Type B pancreatic cell (in vitro differentiated cells): ENCODE results near the gene CDKAL1. TPM values are rescaled to one million over a fixed set of nuclear protein-coding genes. Genes with fewer than 3 reads are reported as not detected.
"Not testable (repeated sequence)": the region's sequence is repeated elsewhere in the genome, so short reads cannot be mapped to it uniquely, and the experiment has no call there.

Experiments
- DNase-seq: peaks from one replicate; pipeline ENCODE4 v3.0.0; 2021; ENCODE audit warnings: mixed read lengths; ENCODE audit not compliant: unreplicated experiment; ENCODE audit errors: extremely low spot score
- H3K27ac Mint-ChIP-seq: 2 replicates; pipeline ENCODE4 v1.8.0; 2021; ENCODE audit warnings: mild to moderate bottlenecking, mixed read lengths
- H3K27me3 Mint-ChIP-seq: 2 replicates; pipeline ENCODE4 v1.8.0; 2021; ENCODE audit warnings: mixed read lengths
- H3K36me3 Mint-ChIP-seq: 2 replicates; pipeline ENCODE4 v1.8.0; 2021; ENCODE audit warnings: mixed read lengths
- H3K4me1 Mint-ChIP-seq: one replicate; pipeline ENCODE4 v1.8.0; 2021; ENCODE audit warnings: mixed read lengths; ENCODE audit not compliant: unreplicated experiment
- H3K4me3 Mint-ChIP-seq: 2 replicates; pipeline ENCODE4 v1.8.0; 2021; ENCODE audit warnings: mild to moderate bottlenecking, mixed read lengths
- H3K9me3 Mint-ChIP-seq: 2 replicates; pipeline ENCODE4 v1.8.0; 2021; ENCODE audit warnings: mixed read lengths
- total RNA-seq: library from RNA; stranded (reverse); gene quantifications from 2 replicates; pipeline ENCODE4 v1.2.1, GENCODE V29; 2021; ENCODE audit warnings: low replicate concordance
- TF ChIP-seq, protein P1 (sequence below): fragments of 200-600 bp; sonication (generic); conservative IDR thresholded peaks from 2 replicates; pipeline ENCODE4 v1.5.0; 2021; ENCODE audit warnings: antibody characterized with exemption, mild to moderate bottlenecking

Gene CDKAL1
- total RNA-seq, 1 donor from 2014 or later = 21.0 TPM

DNA sequence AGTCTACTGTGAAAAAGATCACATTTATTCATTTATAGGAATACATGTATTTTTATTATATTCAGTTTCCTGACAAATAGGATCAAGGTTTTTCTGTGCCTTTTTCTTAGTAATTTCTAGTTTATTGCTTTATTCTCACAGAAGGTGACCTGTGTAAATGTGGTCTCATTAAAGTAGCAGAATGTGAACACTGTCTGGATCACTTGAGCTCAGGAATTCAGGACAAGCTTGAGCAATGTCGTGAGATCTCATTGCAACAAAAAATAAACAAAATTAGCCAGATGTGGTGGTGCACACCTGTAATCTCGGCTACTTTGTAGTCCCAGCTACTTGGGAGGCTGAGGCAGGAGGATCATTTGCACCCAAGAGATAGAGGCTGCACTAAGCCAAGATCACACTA, 516.7 kb downstream of the CDKAL1 start:
- Mint-ChIP-seq H3K4me1 (peaks cover 11% of the 10 kb centered on the region), H3K4me3 (no peak overlapping the region), H3K9me3 (no peaks in the 10 kb centered on the region), H3K27ac (no peak overlapping the region), H3K36me3 (no peaks in the 10 kb centered on the region), H3K27me3 (no peaks in the 10 kb centered on the region)
- TF ChIP-seq, protein P1, sequence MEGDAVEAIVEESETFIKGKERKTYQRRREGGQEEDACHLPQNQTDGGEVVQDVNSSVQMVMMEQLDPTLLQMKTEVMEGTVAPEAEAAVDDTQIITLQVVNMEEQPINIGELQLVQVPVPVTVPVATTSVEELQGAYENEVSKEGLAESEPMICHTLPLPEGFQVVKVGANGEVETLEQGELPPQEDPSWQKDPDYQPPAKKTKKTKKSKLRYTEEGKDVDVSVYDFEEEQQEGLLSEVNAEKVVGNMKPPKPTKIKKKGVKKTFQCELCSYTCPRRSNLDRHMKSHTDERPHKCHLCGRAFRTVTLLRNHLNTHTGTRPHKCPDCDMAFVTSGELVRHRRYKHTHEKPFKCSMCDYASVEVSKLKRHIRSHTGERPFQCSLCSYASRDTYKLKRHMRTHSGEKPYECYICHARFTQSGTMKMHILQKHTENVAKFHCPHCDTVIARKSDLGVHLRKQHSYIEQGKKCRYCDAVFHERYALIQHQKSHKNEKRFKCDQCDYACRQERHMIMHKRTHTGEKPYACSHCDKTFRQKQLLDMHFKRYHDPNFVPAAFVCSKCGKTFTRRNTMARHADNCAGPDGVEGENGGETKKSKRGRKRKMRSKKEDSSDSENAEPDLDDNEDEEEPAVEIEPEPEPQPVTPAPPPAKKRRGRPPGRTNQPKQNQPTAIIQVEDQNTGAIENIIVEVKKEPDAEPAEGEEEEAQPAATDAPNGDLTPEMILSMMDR = no peak
- no peak for DNase-seq

DNA sequence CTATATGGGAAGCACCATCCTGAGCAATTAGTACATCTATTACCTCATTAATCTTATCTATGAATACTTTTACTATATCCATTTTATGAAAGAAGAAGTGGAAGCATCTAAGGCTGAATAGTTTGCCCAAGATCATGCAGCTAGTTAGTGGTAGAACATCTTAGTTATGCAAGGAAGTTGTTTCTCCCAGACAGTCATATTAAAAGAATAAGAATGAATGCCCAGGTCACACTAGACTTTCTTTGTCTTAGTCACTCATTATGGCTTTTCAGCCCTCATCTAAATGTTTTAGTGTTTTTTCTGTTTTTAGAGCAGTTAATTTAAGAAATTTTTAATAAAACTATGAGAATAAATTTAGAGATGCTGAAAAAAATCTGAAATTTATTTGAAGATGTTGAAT, 517.5 kb downstream of the CDKAL1 start:
- DNase-seq = no peak
- Mint-ChIP-seq H3K9me3 (no peaks in the 10 kb centered on the region), H3K4me3 (no peak overlapping the region), H3K27me3 (no peaks in the 10 kb centered on the region), H3K27ac (no peak overlapping the region), H3K4me1 (peaks cover 6% of the 10 kb centered on the region), H3K36me3 (no peaks in the 10 kb centered on the region)
- TF ChIP-seq, protein P1 = no peak

DNA sequence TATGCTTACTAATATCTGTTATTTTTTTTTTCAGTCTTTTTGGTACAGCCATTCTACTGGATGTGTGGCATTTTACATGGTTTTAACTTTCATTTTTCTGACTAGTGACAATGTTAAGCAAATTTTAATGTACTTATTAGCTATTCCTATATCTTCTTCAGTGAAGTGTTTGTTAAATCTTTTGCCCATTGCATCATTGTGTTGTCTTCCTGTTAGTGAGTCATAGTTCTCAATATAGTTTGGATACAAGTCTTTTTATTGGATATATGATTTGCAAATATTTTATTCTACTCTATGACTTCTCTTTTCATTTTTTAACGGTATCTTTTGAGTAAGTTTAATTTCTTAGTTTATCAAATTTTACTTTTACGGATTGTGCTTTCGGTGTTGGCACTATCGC, 519.4 kb downstream of the CDKAL1 start:
- no peak overlapping the region for H3K4me3 Mint-ChIP-seq
- H3K27ac Mint-ChIP-seq = no peak overlapping the region
- H3K9me3 Mint-ChIP-seq = peaks cover 12% of the 10 kb centered on the region
- H3K36me3 Mint-ChIP-seq = peaks cover 4% of the 10 kb centered on the region
- no peaks in the 10 kb centered on the region for H3K27me3 Mint-ChIP-seq
- H3K4me1 Mint-ChIP-seq = peaks cover 6% of the 10 kb centered on the region
- DNase-seq = no peak
- TF ChIP-seq, protein P1 = no peak

DNA sequence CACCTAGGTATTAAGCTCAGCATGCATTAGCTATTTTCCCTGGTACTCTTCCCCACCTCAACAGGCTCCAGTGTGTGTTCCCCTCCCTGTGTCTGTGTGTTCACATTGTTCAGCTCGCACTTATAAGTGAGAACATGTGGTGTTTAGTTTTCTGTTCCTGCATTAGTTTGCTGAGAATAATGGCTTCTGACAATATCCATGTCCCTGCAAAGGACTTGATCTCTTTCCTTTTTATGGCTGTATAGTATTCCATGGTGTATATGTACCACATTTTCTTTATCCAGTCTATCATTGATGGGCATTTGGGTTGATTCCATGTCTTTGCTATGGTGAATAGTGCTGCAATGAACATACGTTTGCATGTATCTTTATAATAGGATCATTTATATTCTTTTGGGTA, 521.2 kb downstream of the CDKAL1 start:
- not testable (repeated sequence) for H3K4me3 Mint-ChIP-seq, H3K27ac Mint-ChIP-seq, H3K4me1 Mint-ChIP-seq, DNase-seq, H3K36me3 Mint-ChIP-seq, H3K27me3 Mint-ChIP-seq
- peaks cover 18% of the 10 kb centered on the region for H3K9me3 Mint-ChIP-seq

DNA sequence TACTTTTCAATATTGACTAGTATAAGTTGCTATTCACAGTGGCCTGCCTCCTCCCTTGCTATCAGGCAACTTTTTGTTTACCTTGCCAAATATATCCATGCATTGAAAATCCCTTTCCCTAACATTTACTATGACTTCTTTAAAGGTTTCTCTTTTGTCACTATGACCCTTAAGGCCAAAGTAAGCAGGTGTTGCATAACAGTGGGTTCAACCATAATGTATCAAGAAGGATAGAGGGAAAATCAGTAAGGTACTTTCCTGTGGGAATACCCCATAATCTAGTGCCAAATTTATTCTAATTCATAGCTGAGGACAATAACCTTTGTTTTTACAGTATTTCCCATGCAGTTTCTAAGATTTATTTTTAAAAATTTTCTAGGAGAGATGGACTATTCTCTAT, 527.6 kb downstream of the CDKAL1 start:
- Mint-ChIP-seq H3K27me3 (no peaks in the 10 kb centered on the region), H3K4me3 (no peak overlapping the region), H3K4me1 (no peaks in the 10 kb centered on the region), H3K36me3 (peaks cover 12% of the 10 kb centered on the region), H3K27ac (no peak overlapping the region), H3K9me3 (peaks cover 18% of the 10 kb centered on the region)
- TF ChIP-seq, protein P1 = no peak
- DNase-seq = no peak

DNA sequence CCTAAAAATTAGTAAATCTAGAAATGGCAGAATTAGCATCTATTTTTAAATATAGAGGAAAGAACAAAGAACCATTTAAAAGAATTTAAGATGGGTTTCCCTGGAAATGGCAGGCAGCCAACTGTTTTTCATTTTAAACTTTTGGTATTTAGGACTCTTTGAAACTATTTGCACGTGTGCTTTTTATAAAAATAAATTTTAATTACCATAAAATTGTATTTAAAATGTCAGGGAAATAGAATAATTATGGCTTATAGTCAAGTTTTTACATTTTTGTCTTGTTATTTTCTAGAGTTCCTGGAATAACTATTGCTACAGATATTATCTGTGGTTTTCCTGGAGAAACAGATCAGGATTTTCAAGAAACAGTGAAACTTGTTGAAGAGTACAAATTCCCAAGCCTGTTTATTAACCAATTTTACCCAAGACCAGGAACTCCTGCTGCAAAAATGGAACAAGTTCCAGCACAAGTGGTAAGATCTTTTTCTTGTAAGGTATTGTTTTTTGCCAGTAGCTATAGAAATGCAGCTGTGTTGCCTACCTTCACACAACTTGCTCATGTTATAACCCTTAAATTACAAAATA, 530.6 kb downstream of the CDKAL1 start:
- no peak for DNase-seq
- H3K36me3 Mint-ChIP-seq = peaks cover 8% of the 10 kb centered on the region
- TF ChIP-seq, protein P1 = no peak
- H3K4me1 Mint-ChIP-seq = no peaks in the 10 kb centered on the region
- H3K27me3 Mint-ChIP-seq = no peaks in the 10 kb centered on the region
- H3K4me3 Mint-ChIP-seq = no peak overlapping the region
- peaks cover 3% of the 10 kb centered on the region for H3K9me3 Mint-ChIP-seq
- no peak overlapping the region for H3K27ac Mint-ChIP-seq
